Endothelial cell of umbilical vein (primary cell): ENCODE data around the gene CLEC16A.

Experiments used
- CTCF ChIP-seq, 2 donors: IDR thresholded peaks; 1 replicate in 1 of 2; 2 replicates in 1 of 2; pipeline ENCODE4 v1.5.1; 2011; ENCODE audit warnings: low read length in 2 of 2, mild to moderate bottlenecking in 2 of 2, moderate library complexity in 2 of 2, control low read depth in 1 of 2, inconsistent platforms in 1 of 2, low read depth in 1 of 2; ENCODE audit not compliant: insufficient read depth in 1 of 2; ENCODE audit errors: extremely low read depth in 1 of 2
- EZH2 ChIP-seq: IDR thresholded peaks from 2 replicates; pipeline ENCODE4 v1.6.1; 2012; ENCODE audit warnings: borderline replicate concordance, low read depth, mild to moderate bottlenecking, moderate library complexity, low read length, inconsistent platforms; ENCODE audit not compliant: severe bottlenecking
- FOS ChIP-seq: IDR thresholded peaks from 2 replicates; pipeline ENCODE4 v1.6.1; 2011; ENCODE audit warnings: mild to moderate bottlenecking, low read length, moderate library complexity, borderline replicate concordance; ENCODE audit not compliant: insufficient read depth
- JUN ChIP-seq: IDR thresholded peaks from 2 replicates; pipeline ENCODE4 v1.6.1; 2011; ENCODE audit warnings: borderline replicate concordance, low read depth; ENCODE audit not compliant: insufficient read length, insufficient read depth
- MAX ChIP-seq: IDR thresholded peaks from 2 replicates; pipeline ENCODE4 v1.6.1; 2011; ENCODE audit not compliant: insufficient read depth, insufficient read length
- MYC ChIP-seq: IDR thresholded peaks from one replicate; pipeline ENCODE4 v1.6.1; 2011; ENCODE audit warnings: mild to moderate bottlenecking, low read depth, low read length
- POLR2A ChIP-seq: IDR thresholded peaks from 2 replicates; pipeline ENCODE4 v1.6.1; 2012; ENCODE audit warnings: low read depth, mild to moderate bottlenecking, control low read depth, low read length
- POLR2AphosphoS5 ChIP-seq: IDR thresholded peaks from 2 replicates; pipeline ENCODE4 v1.6.1; 2012; ENCODE audit warnings: low read depth, mild to moderate bottlenecking, control low read depth, low read length, moderate library complexity; ENCODE audit not compliant: insufficient read depth

- TF ChIP-seq CTCF (IDR thresholded peaks at IDR 0.05; ENCODE audit: extremely low read depth in 1 of 2, insufficient read depth in 1 of 2, low read depth in 1 of 2, low read length in 2 of 2) = no peak
- no peak for TF ChIP-seq MYC
- TF ChIP-seq POLR2AphosphoS5 = no peak
- TF ChIP-seq POLR2A = no peak
- no peak for TF ChIP-seq EZH2
- no peak for TF ChIP-seq JUN
- TF ChIP-seq FOS = no peak
- no peak for TF ChIP-seq MAX
Measured at GRCh38 chr16:11067266-11067665, 122.9 kb downstream of the CLEC16A start.
